HEK293 (cell line): ENCODE results near the gene ZNF688.

Source experiments
- CTCF ChIA-PET: fragments of 350-600 bp; formaldehyde crosslinking; extraction: SDS; loops from one replicate; lab custom pipeline; 2021; ENCODE audit warnings: antibody characterized with exemption; lab: Yijun Ruan, JAX
- POLR2A ChIA-PET: fragments of 300-600 bp; formaldehyde crosslinking; extraction: SDS; loops from one replicate; lab custom pipeline; 2020; ENCODE audit warnings: antibody characterized with exemption, inconsistent platforms; lab: Yijun Ruan, JAX
- H3K27ac ChIP-seq: fragments of 200-500 bp; sonication (Bioruptor generic); 2 replicates; pipeline ENCODE4 v1.5.1; 2014; ENCODE audit warnings: low read depth, low read length, control low read depth, inconsistent platforms; ENCODE audit errors: extremely low read depth
- H3K36me3 ChIP-seq, 2 experiments: fragments of 200-500 bp in 1 of 2; sonication (Bioruptor generic) in 1 of 2; 1 replicate in 1 of 2; 2 replicates in 1 of 2; pipeline ENCODE4 v1.5.1; 2014 to 2017; ENCODE audit warnings: inconsistent platforms in 2 of 2, low read length in 2 of 2; ENCODE audit not compliant: control insufficient read depth in 2 of 2, insufficient read depth in 1 of 2
- H3K4me1 ChIP-seq: fragments of 200-500 bp; sonication (Bioruptor generic); 2 replicates; pipeline ENCODE4 v1.5.1; 2014; ENCODE audit warnings: mild to moderate bottlenecking, low read length, inconsistent platforms; ENCODE audit not compliant: control insufficient read depth, insufficient read depth
- H3K4me3 ChIP-seq: 2 replicates; pipeline ENCODE4 v1.5.1; 2011; ENCODE audit warnings: low read depth, mild to moderate bottlenecking, control low read depth, low read length, moderate library complexity
- H3K9me3 ChIP-seq: fragments of 200-500 bp; sonication (Bioruptor generic); 2 replicates; pipeline ENCODE4 v1.5.1; 2014; ENCODE audit warnings: low read depth, low read length, inconsistent platforms; ENCODE audit not compliant: control insufficient read depth, insufficient read depth
- GLIS1 ChIP-seq: fragments of 450-650 bp; formaldehyde crosslinking; IDR thresholded peaks from 2 replicates; pipeline ENCODE4 v1.5.1; 2016; ENCODE audit warnings: missing biosample characterization, missing genetic modification characterization
- IKZF3 ChIP-seq: fragments of 450-650 bp; IDR thresholded peaks from 2 replicates; pipeline ENCODE4 v1.5.0; 2018; ENCODE audit warnings: missing biosample characterization, mild to moderate bottlenecking, missing genetic modification characterization, moderate library complexity
- SCRT2 ChIP-seq: fragments of 450-650 bp; formaldehyde crosslinking; IDR thresholded peaks from 2 replicates; pipeline ENCODE4 v1.5.1; 2016; ENCODE audit warnings: missing biosample characterization, missing genetic modification characterization
- ZBTB20 ChIP-seq: fragments of 450-650 bp; formaldehyde crosslinking; IDR thresholded peaks from 2 replicates; pipeline ENCODE4 v1.5.1; 2016; ENCODE audit warnings: missing biosample characterization, missing genetic modification characterization
- ZEB2 ChIP-seq: fragments of 450-650 bp; formaldehyde crosslinking; IDR thresholded peaks from 2 replicates; pipeline ENCODE4 v1.5.1; 2016; ENCODE audit warnings: missing biosample characterization, missing genetic modification characterization
- ZNF175 ChIP-seq: fragments of 450-650 bp; formaldehyde crosslinking; IDR thresholded peaks from 2 replicates; pipeline ENCODE4 v1.5.1; 2016; ENCODE audit warnings: missing biosample characterization, missing genetic modification characterization
- ZNF596 ChIP-seq: fragments of 450-650 bp; IDR thresholded peaks from 2 replicates; pipeline ENCODE4 v1.5.0; 2018; ENCODE audit warnings: missing biosample characterization, mild to moderate bottlenecking, missing genetic modification characterization, moderate library complexity
- ZNF600 ChIP-seq: fragments of 450-650 bp; formaldehyde crosslinking; IDR thresholded peaks from 2 replicates; pipeline ENCODE4 v1.5.1; 2016; ENCODE audit warnings: missing biosample characterization, missing genetic modification characterization
- TF ChIP-seq, protein P1 (sequence below): fragments of 450-650 bp; formaldehyde crosslinking; IDR thresholded peaks from 2 replicates; pipeline ENCODE4 v1.5.1; 2016; ENCODE audit warnings: missing biosample characterization, missing genetic modification characterization
- TF ChIP-seq, protein P2 (sequence below): fragments of 450-650 bp; formaldehyde crosslinking; IDR thresholded peaks from 2 replicates; pipeline ENCODE4 v1.5.1; 2017; ENCODE audit warnings: missing biosample characterization, missing genetic modification characterization
- TF ChIP-seq, protein P3 (sequence below): fragments of 450-650 bp; formaldehyde crosslinking; conservative IDR thresholded peaks from 2 replicates; pipeline ENCODE4 v1.5.1; 2016; ENCODE audit warnings: low read depth, missing biosample characterization, missing genetic modification characterization
- TF ChIP-seq, protein P4 (sequence below): fragments of 450-650 bp; formaldehyde crosslinking; IDR thresholded peaks from 2 replicates; pipeline ENCODE4 v1.5.1; 2016; ENCODE audit warnings: missing biosample characterization, missing genetic modification characterization
- TF ChIP-seq, protein P5 (sequence below): fragments of 450-650 bp; formaldehyde crosslinking; IDR thresholded peaks from 2 replicates; pipeline ENCODE4 v1.5.1; 2016; ENCODE audit warnings: missing biosample characterization, missing genetic modification characterization
- TF ChIP-seq, protein P6 (sequence below): fragments of 450-650 bp; formaldehyde crosslinking; IDR thresholded peaks from 2 replicates; pipeline ENCODE4 v1.5.1; 2016; ENCODE audit warnings: missing biosample characterization, missing genetic modification characterization

The ZNF688 gene

DNA sequence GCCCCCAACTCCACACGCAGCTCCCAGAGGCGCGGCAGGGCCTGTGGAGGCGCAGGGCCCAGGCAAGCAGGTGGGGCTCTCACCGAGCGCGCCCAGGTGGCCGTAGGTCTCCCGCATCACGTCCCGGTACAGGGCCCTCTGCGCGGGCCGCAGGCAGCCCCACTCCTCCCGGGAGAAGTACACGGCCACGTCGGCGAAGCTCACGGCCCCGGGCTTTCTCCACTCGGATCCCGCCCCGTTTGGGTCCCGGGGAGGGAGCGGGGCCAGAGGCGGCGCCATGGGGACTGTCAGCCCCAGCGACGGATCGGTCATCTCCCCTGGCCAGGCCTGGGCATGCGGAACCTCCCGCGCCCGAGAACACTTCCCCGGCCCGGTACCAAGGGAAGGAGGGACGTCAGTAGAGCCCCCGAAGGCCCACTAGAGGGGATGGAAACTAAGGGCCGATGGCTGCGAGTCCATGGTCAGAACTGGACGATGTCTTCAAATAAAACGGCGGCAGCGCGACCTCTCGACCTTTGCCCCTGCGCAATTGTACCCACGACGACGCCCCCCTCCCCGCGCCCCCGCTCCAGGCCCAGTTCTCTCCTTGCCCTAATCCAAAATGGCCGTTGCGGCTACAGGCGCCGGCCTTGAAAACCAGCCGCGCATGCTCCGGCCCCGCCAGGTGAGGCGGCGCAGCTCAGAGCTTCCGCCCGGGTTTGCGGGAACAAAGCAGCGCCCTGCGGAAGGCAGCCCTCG lies 37.0 kb downstream of the ZNF688 start, which contains the start of gene ZNF747 (continued):
- peak; percentile 93 for TF ChIP-seq ZBTB20

DNA sequence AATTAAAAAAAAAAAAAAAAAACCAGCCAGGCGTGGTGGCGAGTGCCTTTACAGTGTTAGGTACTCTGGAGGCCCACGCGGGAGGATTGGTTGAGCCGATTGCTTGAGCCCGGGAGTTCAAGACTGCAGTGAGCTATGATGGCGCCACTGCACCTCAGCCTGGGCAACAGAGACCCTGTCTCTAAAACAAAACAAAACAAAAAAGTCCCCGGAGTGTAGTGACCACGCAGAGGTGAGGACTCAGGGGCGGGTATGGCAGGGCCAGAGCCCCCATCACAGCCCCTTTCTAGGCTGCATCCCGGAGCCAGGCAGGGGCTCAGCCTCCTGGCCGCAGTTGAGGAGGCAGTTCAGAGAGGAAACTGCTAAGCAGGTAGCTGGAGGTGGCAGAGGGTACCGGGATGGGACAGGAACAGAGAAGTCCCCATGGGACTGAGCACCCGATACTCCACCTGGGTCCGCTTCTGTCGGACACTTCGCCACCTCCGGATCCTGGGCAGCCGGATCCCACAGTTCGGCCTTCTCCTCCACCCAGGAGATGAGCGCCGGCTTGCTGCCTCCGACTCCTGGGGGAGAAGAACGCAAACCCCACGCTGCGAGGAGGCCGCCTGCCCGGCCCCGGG lies 37.7 kb downstream of the ZNF688 start:
- Histone ChIP-seq H3K4me1 (peaks cover 2% of the 10 kb centered on the region; the same call in 1 of the 2 replicates), H3K9me3 (no peaks in the 10 kb centered on the region), H3K36me3 (peaks cover 6 to 30% of the 10 kb centered on the region in 2 experiments; a peak in 2 of 3 replicates), H3K4me3 (peak overlapping the region; percentile 59), H3K27ac (peak overlapping the region; percentile 91)
- POLR2A ChIA-PET, result interaction anchor here (0.7 to 3.7 kb wide), 7 partner anchors 19 to 163 kb away, joined by 3 to 69 read pairs (median 7); partner anchors contain the start of genes DCTPP1, TBC1D10B, ZNF688 and ZNF764
- CTCF ChIA-PET, result interaction anchor here (0.6 to 2.9 kb wide), 6 partner anchors 8 to 422 kb away, joined by 3 to 11 read pairs (median 5); no protein-coding TSS in a partner anchor
- no peak for TF ChIP-seq ZEB2 (tag by site-specific recombination)
- TF ChIP-seq, protein P1, sequence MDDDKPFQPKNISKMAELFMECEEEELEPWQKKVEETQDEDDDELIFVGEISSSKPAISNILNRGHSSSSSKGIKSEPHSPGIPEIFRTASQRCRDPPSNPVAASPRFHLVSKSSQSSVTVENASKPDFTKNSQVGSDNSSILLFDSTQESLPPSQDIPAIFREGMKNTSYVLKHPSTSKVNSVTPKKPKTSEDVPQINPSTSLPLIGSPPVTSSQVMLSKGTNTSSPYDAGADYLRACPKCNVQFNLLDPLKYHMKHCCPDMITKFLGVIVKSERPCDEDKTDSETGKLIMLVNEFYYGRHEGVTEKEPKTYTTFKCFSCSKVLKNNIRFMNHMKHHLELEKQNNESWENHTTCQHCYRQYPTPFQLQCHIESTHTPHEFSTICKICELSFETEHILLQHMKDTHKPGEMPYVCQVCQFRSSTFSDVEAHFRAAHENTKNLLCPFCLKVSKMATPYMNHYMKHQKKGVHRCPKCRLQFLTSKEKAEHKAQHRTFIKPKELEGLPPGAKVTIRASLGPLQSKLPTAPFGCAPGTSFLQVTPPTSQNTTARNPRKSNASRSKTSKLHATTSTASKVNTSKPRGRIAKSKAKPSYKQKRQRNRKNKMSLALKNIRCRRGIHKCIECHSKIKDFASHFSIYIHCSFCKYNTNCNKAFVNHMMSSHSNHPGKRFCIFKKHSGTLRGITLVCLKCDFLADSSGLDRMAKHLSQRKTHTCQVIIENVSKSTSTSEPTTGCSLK (tag by site-specific recombination), result no peak
- TF ChIP-seq ZNF596 (tag by site-specific recombination), result no peak
- TF ChIP-seq GLIS1 (tag by site-specific recombination), result peak; percentile 48; the same call in 1 of the 2 replicates
- TF ChIP-seq, protein P2, sequence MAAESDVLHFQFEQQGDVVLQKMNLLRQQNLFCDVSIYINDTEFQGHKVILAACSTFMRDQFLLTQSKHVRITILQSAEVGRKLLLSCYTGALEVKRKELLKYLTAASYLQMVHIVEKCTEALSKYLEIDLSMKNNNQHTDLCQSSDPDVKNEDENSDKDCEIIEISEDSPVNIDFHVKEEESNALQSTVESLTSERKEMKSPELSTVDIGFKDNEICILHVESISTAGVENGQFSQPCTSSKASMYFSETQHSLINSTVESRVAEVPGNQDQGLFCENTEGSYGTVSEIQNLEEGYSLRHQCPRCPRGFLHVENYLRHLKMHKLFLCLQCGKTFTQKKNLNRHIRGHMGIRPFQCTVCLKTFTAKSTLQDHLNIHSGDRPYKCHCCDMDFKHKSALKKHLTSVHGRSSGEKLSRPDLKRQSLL (tag by site-specific recombination), result peak; percentile 91; the same call in 1 of the 2 replicates
- TF ChIP-seq, protein P3, sequence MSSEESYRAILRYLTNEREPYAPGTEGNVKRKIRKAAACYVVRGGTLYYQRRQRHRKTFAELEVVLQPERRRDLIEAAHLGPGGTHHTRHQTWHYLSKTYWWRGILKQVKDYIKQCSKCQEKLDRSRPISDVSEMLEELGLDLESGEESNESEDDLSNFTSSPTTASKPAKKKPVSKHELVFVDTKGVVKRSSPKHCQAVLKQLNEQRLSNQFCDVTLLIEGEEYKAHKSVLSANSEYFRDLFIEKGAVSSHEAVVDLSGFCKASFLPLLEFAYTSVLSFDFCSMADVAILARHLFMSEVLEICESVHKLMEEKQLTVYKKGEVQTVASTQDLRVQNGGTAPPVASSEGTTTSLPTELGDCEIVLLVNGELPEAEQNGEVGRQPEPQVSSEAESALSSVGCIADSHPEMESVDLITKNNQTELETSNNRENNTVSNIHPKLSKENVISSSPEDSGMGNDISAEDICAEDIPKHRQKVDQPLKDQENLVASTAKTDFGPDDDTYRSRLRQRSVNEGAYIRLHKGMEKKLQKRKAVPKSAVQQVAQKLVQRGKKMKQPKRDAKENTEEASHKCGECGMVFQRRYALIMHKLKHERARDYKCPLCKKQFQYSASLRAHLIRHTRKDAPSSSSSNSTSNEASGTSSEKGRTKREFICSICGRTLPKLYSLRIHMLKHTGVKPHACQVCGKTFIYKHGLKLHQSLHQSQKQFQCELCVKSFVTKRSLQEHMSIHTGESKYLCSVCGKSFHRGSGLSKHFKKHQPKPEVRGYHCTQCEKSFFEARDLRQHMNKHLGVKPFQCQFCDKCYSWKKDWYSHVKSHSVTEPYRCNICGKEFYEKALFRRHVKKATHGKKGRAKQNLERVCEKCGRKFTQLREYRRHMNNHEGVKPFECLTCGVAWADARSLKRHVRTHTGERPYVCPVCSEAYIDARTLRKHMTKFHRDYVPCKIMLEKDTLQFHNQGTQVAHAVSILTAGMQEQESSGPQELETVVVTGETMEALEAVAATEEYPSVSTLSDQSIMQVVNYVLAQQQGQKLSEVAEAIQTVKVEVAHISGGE (tag by site-specific recombination), result no peak

DNA sequence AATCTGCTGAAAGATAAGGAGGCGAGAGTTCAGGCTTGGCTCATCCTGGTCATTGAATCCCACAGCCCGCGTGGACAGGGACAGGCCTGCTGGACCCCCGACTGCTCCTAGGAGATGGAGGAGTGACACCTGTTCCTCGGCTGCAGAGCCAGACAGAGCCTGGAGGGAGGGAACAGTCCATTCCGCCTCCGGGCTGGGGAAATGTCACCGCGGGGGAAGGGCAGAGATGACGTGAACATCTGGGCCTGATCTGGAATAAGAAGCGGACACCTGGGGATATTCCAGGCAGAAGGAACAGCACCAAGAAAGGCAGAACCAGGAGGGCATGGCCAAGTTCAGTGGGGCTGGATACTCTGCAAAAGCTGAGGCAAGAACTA lies 38.4 kb downstream of the ZNF688 start:
- ChIA-PET CTCF (interaction anchor here (2.9 kb wide), 1 partner anchor 65 kb away, joined by 11 read pairs; no protein-coding TSS in a partner anchor), POLR2A (interaction anchor here (2.2 to 3.7 kb wide), 3 partner anchors 24 to 115 kb away, joined by 7 to 69 read pairs (median 15); partner anchors contain the start of genes DCTPP1 and ZNF764)
- Histone ChIP-seq H3K4me1 (peaks cover 2% of the 10 kb centered on the region; the same call in 1 of the 2 replicates), H3K36me3 (peaks cover 6 to 30% of the 10 kb centered on the region in 2 experiments; a peak in 2 of 3 replicates), H3K9me3 (no peaks in the 10 kb centered on the region), H3K4me3 (no peak overlapping the region), H3K27ac (no peak overlapping the region)
- TF ChIP-seq, protein P4, sequence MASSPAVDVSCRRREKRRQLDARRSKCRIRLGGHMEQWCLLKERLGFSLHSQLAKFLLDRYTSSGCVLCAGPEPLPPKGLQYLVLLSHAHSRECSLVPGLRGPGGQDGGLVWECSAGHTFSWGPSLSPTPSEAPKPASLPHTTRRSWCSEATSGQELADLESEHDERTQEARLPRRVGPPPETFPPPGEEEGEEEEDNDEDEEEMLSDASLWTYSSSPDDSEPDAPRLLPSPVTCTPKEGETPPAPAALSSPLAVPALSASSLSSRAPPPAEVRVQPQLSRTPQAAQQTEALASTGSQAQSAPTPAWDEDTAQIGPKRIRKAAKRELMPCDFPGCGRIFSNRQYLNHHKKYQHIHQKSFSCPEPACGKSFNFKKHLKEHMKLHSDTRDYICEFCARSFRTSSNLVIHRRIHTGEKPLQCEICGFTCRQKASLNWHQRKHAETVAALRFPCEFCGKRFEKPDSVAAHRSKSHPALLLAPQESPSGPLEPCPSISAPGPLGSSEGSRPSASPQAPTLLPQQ, result no peak
- TF ChIP-seq, protein P5, sequence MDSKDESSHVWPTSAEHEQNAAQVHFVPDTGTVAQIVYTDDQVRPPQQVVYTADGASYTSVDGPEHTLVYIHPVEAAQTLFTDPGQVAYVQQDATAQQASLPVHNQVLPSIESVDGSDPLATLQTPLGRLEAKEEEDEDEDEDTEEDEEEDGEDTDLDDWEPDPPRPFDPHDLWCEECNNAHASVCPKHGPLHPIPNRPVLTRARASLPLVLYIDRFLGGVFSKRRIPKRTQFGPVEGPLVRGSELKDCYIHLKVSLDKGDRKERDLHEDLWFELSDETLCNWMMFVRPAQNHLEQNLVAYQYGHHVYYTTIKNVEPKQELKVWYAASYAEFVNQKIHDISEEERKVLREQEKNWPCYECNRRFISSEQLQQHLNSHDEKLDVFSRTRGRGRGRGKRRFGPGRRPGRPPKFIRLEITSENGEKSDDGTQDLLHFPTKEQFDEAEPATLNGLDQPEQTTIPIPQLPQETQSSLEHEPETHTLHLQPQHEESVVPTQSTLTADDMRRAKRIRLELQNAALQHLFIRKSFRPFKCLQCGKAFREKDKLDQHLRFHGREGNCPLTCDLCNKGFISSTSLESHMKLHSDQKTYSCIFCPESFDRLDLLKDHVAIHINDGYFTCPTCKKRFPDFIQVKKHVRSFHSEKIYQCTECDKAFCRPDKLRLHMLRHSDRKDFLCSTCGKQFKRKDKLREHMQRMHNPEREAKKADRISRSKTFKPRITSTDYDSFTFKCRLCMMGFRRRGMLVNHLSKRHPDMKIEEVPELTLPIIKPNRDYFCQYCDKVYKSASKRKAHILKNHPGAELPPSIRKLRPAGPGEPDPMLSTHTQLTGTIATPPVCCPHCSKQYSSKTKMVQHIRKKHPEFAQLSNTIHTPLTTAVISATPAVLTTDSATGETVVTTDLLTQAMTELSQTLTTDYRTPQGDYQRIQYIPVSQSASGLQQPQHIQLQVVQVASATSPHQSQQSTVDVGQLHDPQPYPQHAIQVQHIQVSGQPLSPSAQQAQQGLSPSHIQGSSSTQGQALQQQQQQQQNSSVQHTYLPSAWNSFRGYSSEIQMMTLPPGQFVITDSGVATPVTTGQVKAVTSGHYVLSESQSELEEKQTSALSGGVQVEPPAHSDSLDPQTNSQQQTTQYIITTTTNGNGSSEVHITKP, result peak; percentile 42; the same call in 1 of the 2 replicates
- no peak for TF ChIP-seq ZNF175
- TF ChIP-seq IKZF3 (tag by site-specific recombination), result peak; percentile 27; the same call in 1 of the 2 replicates
- TF ChIP-seq, protein P6, sequence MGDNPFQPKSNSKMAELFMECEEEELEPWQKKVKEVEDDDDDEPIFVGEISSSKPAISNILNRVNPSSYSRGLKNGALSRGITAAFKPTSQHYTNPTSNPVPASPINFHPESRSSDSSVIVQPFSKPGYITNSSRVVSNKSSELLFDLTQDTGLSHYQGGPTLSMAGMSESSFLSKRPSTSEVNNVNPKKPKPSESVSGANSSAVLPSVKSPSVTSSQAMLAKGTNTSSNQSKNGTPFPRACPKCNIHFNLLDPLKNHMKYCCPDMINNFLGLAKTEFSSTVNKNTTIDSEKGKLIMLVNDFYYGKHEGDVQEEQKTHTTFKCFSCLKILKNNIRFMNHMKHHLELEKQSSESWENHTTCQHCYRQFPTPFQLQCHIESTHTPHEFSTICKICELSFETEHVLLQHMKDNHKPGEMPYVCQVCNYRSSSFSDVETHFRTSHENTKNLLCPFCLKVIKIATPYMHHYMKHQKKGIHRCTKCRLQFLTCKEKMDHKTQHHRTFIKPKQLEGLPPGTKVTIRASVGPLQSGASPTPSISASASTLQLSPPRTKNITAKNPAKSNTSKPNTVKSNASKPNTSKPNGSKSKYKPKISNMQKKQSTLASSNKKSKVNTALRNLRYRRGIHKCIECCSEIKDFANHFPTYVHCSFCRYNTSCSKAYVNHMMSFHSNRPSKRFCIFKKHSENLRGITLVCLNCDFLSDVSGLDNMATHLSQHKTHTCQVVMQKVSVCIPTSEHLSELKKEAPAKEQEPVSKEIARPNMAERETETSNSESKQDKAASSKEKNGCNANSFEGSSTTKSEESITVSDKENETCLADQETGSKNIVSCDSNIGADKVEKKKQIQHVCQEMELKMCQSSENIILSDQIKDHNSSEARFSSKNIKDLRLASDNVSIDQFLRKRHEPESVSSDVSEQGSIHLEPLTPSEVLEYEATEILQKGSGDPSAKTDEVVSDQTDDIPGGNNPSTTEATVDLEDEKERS (tag by site-specific recombination), result no peak
- peak; percentile 59 for TF ChIP-seq ZNF600
- peak; percentile 43 for TF ChIP-seq SCRT2 (tag by site-specific recombination)
